SK-N-SH treated with all-trans-retinoic acid at 6 μM for 48 hours (cell line): Measurements from ENCODE around the gene ANLN.

Source experiments
- ATAC-seq: fragments of 200-7000 bp; cut with Tn5 transposase; 3 replicates; pipeline ENCODE4 v1.9.1; 2020; ENCODE audit warnings: mild to moderate bottlenecking, moderate library complexity
- CREB5 ChIP-seq: fragments of 250-450 bp; sonication (Bioruptor Pico); IDR thresholded peaks from 2 replicates; pipeline ENCODE4 v1.5.1; 2020; ENCODE audit warnings: low read depth, mild to moderate bottlenecking, moderate library complexity
- CSDC2 ChIP-seq: fragments of 250-450 bp; sonication (Bioruptor Pico); IDR thresholded peaks from 2 replicates; pipeline ENCODE4 v1.5.0; 2020; ENCODE audit warnings: mild to moderate bottlenecking, moderate library complexity
- CSRNP3 ChIP-seq: fragments of 250-450 bp; sonication (Bioruptor Pico); IDR thresholded peaks from 2 replicates; pipeline ENCODE4 v1.5.1; 2021; ENCODE audit warnings: mild to moderate bottlenecking, moderate library complexity
- ISL1 ChIP-seq: fragments of 250-450 bp; sonication (Bioruptor Pico); IDR thresholded peaks from 2 replicates; pipeline ENCODE4 v2.1.2; 2022; ENCODE audit warnings: mild to moderate bottlenecking, moderate library complexity
- PATZ1 ChIP-seq: fragments of 250-450 bp; sonication (Bioruptor Pico); IDR thresholded peaks from 2 replicates; pipeline ENCODE4 v1.8.0; 2020; ENCODE audit warnings: mild to moderate bottlenecking, moderate library complexity, borderline replicate concordance
- PPARA ChIP-seq: fragments of 250-450 bp; sonication (Bioruptor Pico); IDR thresholded peaks from 2 replicates; pipeline ENCODE4 v1.5.0; 2020; ENCODE audit warnings: mild to moderate bottlenecking, borderline replicate concordance
- RARB ChIP-seq: fragments of 250-450 bp; sonication (Bioruptor Pico); IDR thresholded peaks from 2 replicates; pipeline ENCODE4 v1.8.0; 2021; ENCODE audit warnings: mild to moderate bottlenecking, moderate library complexity
- SNAI2 ChIP-seq: fragments of 250-450 bp; sonication (Bioruptor Pico); IDR thresholded peaks from 2 replicates; pipeline ENCODE4 v1.5.0; 2020; ENCODE audit warnings: mild to moderate bottlenecking, moderate library complexity
- TCF4 ChIP-seq: fragments of 250-450 bp; sonication (Bioruptor Pico); IDR thresholded peaks from 2 replicates; pipeline ENCODE4 v1.8.0; 2021; ENCODE audit warnings: mild to moderate bottlenecking, moderate library complexity, borderline replicate concordance
- ZC3H10 ChIP-seq: fragments of 250-450 bp; sonication (Bioruptor Pico); IDR thresholded peaks from 2 replicates; pipeline ENCODE4 v1.5.1; 2021; ENCODE audit warnings: mild to moderate bottlenecking, moderate library complexity
- ZFP3 ChIP-seq: fragments of 250-450 bp; sonication (Bioruptor Pico); IDR thresholded peaks from 2 replicates; pipeline ENCODE4 v1.5.0; 2020; ENCODE audit warnings: mild to moderate bottlenecking, moderate library complexity
- ZFP30 ChIP-seq: fragments of 450-650 bp; formaldehyde crosslinking; IDR thresholded peaks from 2 replicates; pipeline ENCODE4 v1.5.0; 2022; ENCODE audit warnings: mild to moderate bottlenecking, moderate library complexity
- ZNF565 ChIP-seq: fragments of 450-650 bp; formaldehyde crosslinking; conservative IDR thresholded peaks from 2 replicates; pipeline ENCODE4 v1.5.0; 2020; ENCODE audit warnings: low read depth, mild to moderate bottlenecking, moderate library complexity
- ZNF70 ChIP-seq: fragments of 450-650 bp; formaldehyde crosslinking; IDR thresholded peaks from 2 replicates; pipeline ENCODE4 v1.5.0; 2020; ENCODE audit warnings: mild to moderate bottlenecking, moderate library complexity
- ZNF8 ChIP-seq: fragments of 450-650 bp; formaldehyde crosslinking; IDR thresholded peaks from 2 replicates; pipeline ENCODE4 v1.5.0; 2020; ENCODE audit warnings: mild to moderate bottlenecking, moderate library complexity
- TF ChIP-seq, protein P1 (sequence below): fragments of 250-450 bp; sonication (Bioruptor Pico); IDR thresholded peaks from 2 replicates; pipeline ENCODE4 v1.5.0; 2020; ENCODE audit warnings: mild to moderate bottlenecking, moderate library complexity
- TF ChIP-seq, protein P2 (sequence below): fragments of 250-450 bp; sonication (Bioruptor Pico); IDR thresholded peaks from 2 replicates; pipeline ENCODE4 v1.8.0; 2021; ENCODE audit warnings: low read depth, mild to moderate bottlenecking, moderate library complexity, borderline replicate concordance

The ANLN gene

DNA sequence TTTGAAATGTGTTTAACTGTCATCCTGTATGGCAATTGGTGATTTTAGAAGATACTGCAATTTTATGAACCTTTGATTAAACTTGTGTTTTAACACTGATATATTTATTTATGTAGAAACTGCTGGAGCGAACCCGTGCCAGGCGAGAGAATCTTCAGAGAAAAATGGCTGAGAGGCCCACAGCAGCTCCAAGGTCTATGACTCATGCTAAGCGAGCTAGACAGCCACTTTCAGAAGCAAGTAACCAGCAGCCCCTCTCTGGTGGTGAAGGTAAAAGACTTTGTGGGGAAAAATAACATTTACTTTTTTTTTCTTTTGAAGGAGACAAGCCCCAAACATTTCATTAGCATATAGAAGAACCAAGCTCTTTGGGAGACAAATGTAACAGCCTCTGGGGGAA lies 6.5 kb downstream of the ANLN start:
- TF ChIP-seq CREB5 (CRISPR knock-in tag) = no peak
- TF ChIP-seq ZFP3 (CRISPR knock-in tag) = no peak
- ATAC-seq = no peak

DNA sequence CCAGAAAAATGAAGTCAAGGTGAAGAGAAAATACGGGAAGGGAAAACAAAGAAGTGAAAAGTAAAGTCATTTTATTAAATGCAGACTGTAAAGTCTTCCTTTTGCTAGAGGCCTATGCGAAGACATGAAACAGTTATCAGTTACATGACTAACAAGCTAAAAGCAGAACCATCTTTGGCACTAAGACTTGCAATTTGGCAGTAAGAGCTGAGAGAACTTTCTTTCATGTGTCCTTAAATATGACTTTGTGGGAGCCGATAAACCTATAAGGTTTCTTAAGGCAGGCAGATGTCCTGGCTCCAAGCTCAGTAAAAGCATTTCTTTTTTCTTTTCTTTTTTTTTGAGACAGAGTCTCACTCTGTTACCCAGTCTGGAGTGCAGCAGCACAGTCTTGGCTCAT lies 10.4 kb downstream of the ANLN start:
- ATAC-seq = no peak
- no peak for TF ChIP-seq CREB5 (CRISPR knock-in tag)
- no peak for TF ChIP-seq CSRNP3 (CRISPR knock-in tag)
- TF ChIP-seq ZNF8 = no peak
- no peak for TF ChIP-seq SNAI2
- no peak for TF ChIP-seq PATZ1 (CRISPR knock-in tag)
- TF ChIP-seq, protein P1, sequence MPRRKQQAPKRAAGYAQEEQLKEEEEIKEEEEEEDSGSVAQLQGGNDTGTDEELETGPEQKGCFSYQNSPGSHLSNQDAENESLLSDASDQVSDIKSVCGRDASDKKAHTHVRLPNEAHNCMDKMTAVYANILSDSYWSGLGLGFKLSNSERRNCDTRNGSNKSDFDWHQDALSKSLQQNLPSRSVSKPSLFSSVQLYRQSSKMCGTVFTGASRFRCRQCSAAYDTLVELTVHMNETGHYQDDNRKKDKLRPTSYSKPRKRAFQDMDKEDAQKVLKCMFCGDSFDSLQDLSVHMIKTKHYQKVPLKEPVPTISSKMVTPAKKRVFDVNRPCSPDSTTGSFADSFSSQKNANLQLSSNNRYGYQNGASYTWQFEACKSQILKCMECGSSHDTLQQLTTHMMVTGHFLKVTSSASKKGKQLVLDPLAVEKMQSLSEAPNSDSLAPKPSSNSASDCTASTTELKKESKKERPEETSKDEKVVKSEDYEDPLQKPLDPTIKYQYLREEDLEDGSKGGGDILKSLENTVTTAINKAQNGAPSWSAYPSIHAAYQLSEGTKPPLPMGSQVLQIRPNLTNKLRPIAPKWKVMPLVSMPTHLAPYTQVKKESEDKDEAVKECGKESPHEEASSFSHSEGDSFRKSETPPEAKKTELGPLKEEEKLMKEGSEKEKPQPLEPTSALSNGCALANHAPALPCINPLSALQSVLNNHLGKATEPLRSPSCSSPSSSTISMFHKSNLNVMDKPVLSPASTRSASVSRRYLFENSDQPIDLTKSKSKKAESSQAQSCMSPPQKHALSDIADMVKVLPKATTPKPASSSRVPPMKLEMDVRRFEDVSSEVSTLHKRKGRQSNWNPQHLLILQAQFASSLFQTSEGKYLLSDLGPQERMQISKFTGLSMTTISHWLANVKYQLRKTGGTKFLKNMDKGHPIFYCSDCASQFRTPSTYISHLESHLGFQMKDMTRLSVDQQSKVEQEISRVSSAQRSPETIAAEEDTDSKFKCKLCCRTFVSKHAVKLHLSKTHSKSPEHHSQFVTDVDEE (CRISPR knock-in tag) = no peak
- no peak for TF ChIP-seq TCF4 (CRISPR knock-in tag)
- TF ChIP-seq RARB (CRISPR knock-in tag) = no peak
- no peak for TF ChIP-seq ZFP30
- TF ChIP-seq ISL1 (CRISPR knock-in tag) = no peak
- no peak for TF ChIP-seq ZNF70 (CRISPR knock-in tag)
- no peak for TF ChIP-seq PPARA (CRISPR knock-in tag)
- no peak for TF ChIP-seq CSDC2 (CRISPR knock-in tag)
- no peak for TF ChIP-seq ZC3H10 (CRISPR knock-in tag)

DNA sequence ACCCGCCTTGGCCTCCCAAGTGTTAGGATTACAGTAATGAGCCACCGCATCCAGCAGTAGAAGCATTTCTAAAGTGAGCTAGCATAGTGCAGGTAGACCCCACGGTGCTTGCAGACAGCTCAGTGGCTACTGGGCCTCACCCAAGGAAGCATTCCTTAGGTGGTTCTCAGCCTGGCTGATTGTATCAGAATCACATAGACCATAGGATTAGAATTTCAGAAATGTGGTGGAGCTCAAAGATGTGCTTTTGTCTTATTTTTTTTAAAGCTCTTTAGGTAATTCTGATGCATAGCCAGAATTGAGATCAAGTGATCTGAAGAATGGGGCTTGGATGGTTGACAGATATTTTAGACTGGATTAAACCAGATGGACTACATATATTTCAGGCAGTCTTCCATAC lies 10.9 kb downstream of the ANLN start:
- TF ChIP-seq ISL1 (CRISPR knock-in tag) (peak; percentile 39), RARB (CRISPR knock-in tag) (no peak)
- peak; percentile 67 for ATAC-seq

- ATAC-seq = no peak
- TF ChIP-seq CSDC2 (CRISPR knock-in tag) = no peak
These were observed 13.8 kb downstream of the ANLN start for GRCh38 chr7:36403452-36403851.

DNA sequence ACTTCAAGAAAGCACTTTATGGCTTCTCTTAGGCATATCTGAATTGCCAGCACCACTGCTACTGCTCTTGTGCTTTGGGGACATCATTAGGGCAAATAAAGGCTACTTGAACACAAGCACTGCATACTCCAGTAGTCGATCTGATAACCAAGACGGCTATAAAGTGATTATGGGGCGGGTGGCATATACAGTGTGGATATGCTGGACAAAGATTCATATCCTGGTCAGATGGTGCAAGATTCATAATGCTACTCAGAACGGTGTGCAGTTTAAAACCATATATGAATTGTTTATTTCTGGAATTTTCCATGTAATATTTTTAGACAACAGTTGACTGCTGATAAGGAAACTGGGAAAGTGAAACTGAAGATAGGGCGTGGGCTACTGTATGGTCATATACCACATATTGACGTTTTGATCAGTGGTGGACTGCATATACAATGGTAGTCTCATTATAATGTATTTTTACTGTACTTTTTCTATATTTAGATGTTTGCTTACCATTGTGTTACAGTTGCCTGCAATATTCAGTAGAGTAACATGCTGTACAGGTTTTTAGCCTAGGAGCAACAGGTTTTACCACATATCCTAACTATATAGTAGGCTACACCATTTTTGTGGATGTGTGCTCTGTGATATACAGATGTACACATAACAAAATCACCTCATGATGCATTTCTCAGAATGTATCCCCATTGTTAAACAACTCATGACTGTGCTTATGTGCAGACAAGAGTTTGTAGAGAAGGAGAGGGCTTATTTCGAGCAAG lies 15.2 kb downstream of the ANLN start:
- no peak for ATAC-seq
- TF ChIP-seq ISL1 (CRISPR knock-in tag) = no peak
- no peak for TF ChIP-seq SNAI2
- no peak for TF ChIP-seq ZC3H10 (CRISPR knock-in tag)
- no peak for TF ChIP-seq ZFP30
- TF ChIP-seq, protein P1 (CRISPR knock-in tag) = no peak
- TF ChIP-seq ZNF565 = no peak
- no peak for TF ChIP-seq ZNF8
- TF ChIP-seq PPARA (CRISPR knock-in tag) = no peak
- TF ChIP-seq, protein P2, sequence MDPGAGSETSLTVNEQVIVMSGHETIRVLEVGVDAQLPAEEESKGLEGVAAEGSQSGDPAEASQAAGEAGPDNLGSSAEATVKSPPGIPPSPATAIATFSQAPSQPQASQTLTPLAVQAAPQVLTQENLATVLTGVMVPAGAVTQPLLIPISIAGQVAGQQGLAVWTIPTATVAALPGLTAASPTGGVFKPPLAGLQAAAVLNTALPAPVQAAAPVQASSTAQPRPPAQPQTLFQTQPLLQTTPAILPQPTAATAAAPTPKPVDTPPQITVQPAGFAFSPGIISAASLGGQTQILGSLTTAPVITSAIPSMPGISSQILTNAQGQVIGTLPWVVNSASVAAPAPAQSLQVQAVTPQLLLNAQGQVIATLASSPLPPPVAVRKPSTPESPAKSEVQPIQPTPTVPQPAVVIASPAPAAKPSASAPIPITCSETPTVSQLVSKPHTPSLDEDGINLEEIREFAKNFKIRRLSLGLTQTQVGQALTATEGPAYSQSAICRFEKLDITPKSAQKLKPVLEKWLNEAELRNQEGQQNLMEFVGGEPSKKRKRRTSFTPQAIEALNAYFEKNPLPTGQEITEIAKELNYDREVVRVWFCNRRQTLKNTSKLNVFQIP (CRISPR knock-in tag) = no peak
- no peak for TF ChIP-seq CSRNP3 (CRISPR knock-in tag)
